Measurements from ENCODE around the gene NPHP4.

Gene NPHP4

DNA sequence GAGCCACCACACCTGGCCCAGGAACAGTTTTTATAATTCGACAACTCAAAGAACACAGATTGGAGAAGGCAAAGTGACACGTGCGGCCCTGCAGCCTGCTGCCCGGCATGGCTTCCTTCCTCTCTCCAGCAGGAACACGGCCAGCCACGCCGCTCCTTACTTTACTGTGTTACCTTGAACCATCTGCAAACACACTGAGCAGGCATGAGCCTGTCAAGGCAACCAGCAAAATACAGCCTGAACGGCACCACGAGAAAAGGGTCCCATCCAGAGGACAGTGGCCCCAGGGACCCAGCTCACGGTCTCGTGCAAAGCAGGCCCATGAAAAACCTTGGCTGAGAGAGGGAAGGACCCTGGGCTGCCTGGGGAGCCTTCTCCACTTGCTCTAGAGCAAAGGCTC, 38.8 kb downstream of the NPHP4 start:
- no peak overlapping the region for H3K4me3 ChIP-seq (ENCODE audit: low read depth, low read length)
- TF ChIP-seq, protein P1, sequence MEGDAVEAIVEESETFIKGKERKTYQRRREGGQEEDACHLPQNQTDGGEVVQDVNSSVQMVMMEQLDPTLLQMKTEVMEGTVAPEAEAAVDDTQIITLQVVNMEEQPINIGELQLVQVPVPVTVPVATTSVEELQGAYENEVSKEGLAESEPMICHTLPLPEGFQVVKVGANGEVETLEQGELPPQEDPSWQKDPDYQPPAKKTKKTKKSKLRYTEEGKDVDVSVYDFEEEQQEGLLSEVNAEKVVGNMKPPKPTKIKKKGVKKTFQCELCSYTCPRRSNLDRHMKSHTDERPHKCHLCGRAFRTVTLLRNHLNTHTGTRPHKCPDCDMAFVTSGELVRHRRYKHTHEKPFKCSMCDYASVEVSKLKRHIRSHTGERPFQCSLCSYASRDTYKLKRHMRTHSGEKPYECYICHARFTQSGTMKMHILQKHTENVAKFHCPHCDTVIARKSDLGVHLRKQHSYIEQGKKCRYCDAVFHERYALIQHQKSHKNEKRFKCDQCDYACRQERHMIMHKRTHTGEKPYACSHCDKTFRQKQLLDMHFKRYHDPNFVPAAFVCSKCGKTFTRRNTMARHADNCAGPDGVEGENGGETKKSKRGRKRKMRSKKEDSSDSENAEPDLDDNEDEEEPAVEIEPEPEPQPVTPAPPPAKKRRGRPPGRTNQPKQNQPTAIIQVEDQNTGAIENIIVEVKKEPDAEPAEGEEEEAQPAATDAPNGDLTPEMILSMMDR (IDR thresholded peaks at IDR 0.05; ENCODE audit: borderline replicate concordance, insufficient read depth, low read depth, low read length), result no peak

DNA sequence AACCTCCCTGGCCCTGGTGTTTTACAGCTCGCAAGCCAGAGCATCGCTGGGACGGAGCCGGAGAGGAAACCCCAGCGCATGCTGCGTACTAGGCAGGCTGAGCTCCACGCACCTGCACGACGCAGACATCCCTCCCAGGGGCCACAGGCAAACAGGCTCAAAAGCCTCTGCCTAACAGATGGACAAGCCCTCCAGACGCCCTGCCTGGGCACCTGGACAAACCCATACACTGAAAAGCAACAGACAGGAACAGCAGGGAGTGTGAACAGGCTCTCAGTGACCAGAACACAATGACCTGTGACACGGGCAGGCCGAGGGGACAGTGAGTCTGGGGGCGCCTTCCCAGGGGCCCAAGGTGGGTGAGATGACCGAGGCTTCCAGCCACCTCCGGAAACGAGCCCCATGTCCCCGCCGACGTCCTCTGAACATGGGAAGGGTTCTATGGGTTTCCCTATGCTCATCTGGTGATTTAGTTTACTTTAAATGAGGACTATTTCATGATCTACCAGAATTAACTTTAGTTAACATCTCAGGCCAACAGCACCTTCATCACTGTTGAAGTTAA, 40.3 kb downstream of the NPHP4 start:
- TF ChIP-seq, protein P1 (IDR thresholded peaks at IDR 0.05; ENCODE audit: borderline replicate concordance, insufficient read depth, low read depth, low read length), result no peak
- no peak overlapping the region for H3K4me3 ChIP-seq (ENCODE audit: low read depth, low read length)

DNA sequence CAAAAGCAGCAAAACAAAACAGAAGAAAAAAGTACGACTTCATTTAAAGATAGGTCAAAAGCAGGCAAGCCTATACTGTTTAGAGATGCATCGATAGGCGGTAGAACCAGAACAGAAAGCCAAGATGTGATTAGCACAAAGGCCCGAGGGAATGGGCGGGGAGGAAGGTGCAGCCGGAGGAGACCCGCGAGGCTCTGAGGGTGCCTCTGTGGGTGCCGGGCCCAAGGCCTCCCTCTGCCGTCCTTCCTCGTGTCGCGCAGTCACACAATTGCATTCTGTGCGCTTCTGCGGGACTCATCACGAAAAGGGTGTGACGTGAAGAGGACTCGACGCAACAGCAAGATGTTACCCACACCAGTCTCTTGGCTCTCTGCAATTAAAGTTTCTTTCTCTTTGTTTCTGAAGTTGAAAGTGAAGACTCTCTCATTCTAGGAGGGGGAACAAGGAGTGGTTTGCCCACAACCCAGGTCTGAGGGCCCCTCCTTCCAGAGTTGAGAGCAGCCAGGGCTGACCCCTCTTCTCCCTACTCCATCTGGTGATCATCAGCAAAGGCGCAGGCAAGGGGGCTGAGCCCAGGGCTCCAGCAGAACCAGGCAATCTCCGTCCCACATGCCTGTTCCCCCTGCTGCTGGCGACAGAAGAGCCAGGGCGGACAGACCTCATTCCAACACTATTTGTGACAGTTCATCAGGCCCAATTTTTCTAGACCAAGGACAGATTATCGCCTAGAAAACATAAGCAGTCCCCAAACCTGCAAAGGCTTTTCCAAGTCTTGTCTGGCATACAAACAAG, 41.0 kb downstream of the NPHP4 start:
- no peak overlapping the region for H3K4me3 ChIP-seq (ENCODE audit: low read depth, low read length)
- TF ChIP-seq, protein P1 (IDR thresholded peaks at IDR 0.05; ENCODE audit: borderline replicate concordance, insufficient read depth, low read depth, low read length), result no peak

DNA sequence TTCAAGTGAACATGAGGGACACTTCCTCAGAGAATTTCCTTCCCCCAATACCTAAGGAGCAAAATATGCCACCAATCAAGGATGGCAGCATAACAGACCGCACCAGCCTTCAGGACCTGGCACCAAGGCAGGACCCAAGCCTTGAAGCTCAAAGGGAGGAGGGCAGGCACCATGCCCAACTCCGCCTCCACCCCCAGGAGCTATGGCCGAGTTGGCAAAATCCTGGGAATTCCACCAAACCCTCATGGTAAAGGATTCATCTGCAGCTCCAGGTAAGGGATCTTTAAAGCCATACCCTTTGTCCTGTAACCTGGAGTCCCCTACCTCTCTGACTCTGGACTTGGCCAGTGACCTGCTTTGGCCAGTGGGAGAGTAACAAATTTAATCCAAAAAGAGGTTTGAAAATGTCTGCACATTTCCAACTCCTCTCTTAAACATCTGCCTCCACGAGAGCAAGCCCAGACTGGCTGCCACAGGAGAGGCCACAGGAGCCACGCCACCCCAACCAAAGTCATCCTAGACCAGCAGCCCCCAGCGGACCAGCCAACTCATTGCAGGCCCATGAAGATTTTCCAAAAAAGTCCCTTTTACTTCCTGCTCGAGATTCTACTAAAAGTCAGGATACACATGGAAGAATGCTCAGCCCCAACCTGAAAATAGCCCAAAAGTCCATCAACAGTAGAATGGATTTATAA, 41.9 kb downstream of the NPHP4 start:
- H3K4me3 ChIP-seq (ENCODE audit: low read depth, low read length), result no peak overlapping the region
- TF ChIP-seq, protein P1 (IDR thresholded peaks at IDR 0.05; ENCODE audit: borderline replicate concordance, insufficient read depth, low read depth, low read length), result no peak

DNA sequence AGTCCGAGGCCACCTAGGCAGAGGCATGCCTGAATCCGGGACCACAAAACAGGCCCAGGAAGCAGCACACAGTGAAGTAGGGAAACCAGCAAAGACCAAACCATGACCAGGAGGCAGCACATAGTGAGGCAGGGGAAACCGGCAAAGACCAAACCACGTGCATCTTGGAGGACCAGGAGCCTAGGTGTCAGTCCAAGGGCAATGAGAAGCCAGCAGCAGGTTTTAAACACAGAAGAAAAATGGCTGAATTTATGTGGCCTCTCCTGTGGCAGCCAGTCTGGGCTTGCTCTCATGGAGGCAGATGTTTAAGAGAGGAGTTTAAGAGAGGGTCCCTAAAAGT, 42.5 kb downstream of the NPHP4 start:
- H3K4me3 ChIP-seq (ENCODE audit: low read depth, low read length), result no peak overlapping the region
- TF ChIP-seq, protein P1 (IDR thresholded peaks at IDR 0.05; ENCODE audit: borderline replicate concordance, insufficient read depth, low read depth, low read length), result no peak

DNA sequence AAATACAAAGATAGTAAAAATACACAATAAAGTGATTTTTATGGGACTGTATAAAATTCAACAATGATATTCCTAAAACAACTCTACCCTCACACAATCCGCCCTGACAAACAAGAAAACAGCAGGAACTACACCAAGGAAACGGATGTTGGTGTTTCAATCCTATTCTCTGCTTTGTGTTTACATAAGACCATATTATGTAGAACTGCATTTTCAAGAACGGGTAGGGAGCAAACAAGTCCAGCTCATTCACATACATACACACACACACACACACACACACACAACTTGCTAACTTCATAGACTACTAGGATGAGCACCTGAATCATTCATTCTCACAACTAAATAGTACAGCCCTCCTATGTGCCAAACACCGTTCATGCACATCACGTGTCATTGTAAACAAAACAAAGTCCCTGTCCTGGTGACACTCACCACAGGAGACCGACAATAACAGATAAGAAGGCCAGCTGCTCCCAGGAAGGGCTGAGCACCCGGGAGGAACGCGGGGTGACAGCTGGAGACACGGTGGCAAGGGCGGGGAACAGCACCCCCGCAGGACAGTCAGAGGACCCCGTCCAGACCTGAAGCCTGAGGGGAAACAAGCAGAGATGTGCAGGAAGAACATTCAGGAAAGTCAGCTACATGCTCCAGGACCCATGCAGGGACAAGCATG, 43.0 kb downstream of the NPHP4 start:
- TF ChIP-seq, protein P1 (IDR thresholded peaks at IDR 0.05; ENCODE audit: borderline replicate concordance, insufficient read depth, low read depth, low read length), result peak; percentile 38; the same call in 1 of the 2 replicates

More for the DNA sequence above, 43.0 kb downstream of the NPHP4 start:
- no peak overlapping the region for H3K4me3 ChIP-seq (ENCODE audit: low read depth, low read length)

Measured in GM12875 (cell line).